IMR-90 (cell line): ENCODE measurements around the gene RGL1.

Experiments
- RAD21 ChIP-seq: IDR thresholded peaks from 2 replicates; pipeline ENCODE4 v1.6.1; 2012; ENCODE audit warnings: low read length, improper control_type of control experiment
- RFX5 ChIP-seq: IDR thresholded peaks from 2 replicates; pipeline ENCODE4 v1.8.0; 2012; ENCODE audit warnings: low read depth, mild to moderate bottlenecking, low read length, moderate library complexity
- TF ChIP-seq, protein P1 (sequence below): conservative IDR thresholded peaks from 2 replicates; pipeline ENCODE4 v1.5.1; 2012; ENCODE audit warnings: mild to moderate bottlenecking, low read depth, low read length, improper control_type of control experiment

DNA sequence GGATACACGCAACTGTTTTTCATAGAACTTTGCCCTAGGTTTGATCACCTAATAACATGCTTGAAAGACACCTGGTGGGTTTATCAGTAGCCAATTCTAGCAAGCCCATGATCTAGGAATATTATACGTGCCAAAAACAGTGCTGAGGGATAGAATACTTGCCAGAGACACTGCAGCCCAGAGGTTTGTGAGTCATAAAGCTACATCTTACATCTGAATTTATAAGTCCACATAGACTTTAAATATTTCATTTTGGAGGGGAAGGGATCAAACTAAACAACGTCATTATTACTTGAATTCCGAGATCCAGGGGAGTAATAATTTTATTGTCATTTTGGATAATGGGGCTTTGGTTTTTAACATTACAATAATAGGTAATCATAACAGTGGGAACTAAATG lies 31.7 kb downstream of the RGL1 start:
- TF ChIP-seq, protein P1, sequence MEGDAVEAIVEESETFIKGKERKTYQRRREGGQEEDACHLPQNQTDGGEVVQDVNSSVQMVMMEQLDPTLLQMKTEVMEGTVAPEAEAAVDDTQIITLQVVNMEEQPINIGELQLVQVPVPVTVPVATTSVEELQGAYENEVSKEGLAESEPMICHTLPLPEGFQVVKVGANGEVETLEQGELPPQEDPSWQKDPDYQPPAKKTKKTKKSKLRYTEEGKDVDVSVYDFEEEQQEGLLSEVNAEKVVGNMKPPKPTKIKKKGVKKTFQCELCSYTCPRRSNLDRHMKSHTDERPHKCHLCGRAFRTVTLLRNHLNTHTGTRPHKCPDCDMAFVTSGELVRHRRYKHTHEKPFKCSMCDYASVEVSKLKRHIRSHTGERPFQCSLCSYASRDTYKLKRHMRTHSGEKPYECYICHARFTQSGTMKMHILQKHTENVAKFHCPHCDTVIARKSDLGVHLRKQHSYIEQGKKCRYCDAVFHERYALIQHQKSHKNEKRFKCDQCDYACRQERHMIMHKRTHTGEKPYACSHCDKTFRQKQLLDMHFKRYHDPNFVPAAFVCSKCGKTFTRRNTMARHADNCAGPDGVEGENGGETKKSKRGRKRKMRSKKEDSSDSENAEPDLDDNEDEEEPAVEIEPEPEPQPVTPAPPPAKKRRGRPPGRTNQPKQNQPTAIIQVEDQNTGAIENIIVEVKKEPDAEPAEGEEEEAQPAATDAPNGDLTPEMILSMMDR = no peak
- no peak for TF ChIP-seq RAD21
- TF ChIP-seq RFX5 = no peak
